ENCODE data around the gene USP6.
"Not testable (repeated sequence)": the region's sequence is repeated elsewhere in the genome, so short reads cannot be mapped to it uniquely, and the experiment has no call there.

USP6 gene

GRCh38 chr17:5122056-5122455 lies 6.2 kb downstream of the USP6 start:
- DNase-seq (ENCODE audit: low read depth in 2 of 2), result not testable (repeated sequence)

- no peak for DNase-seq (ENCODE audit: low read depth in 2 of 2)
Observed at GRCh38 chr17:5122586-5123342, 6.9 kb downstream of the USP6 start.

- DNase-seq (ENCODE audit: low read depth in 2 of 2), result no peak
Observed at GRCh38 chr17:5123343-5124124, 7.7 kb downstream of the USP6 start.

- not testable (repeated sequence) for DNase-seq (ENCODE audit: low read depth in 2 of 2)
Observed at GRCh38 chr17:5124125-5124760, 8.4 kb downstream of the USP6 start.

- not testable (repeated sequence) for DNase-seq (ENCODE audit: low read depth in 2 of 2)
Observed at GRCh38 chr17:5124896-5125295, 9.1 kb downstream of the USP6 start.

GRCh38 chr17:5126719-5127488 lies 11.1 kb downstream of the USP6 start:
- DNase-seq (ENCODE audit: low read depth in 2 of 2), result no peak

- no peak for DNase-seq (ENCODE audit: low read depth in 2 of 2)
Observed at GRCh38 chr17:5127910-5128309, 12.1 kb downstream of the USP6 start.

GRCh38 chr17:5128387-5128786 lies 12.6 kb downstream of the USP6 start:
- DNase-seq (ENCODE audit: low read depth in 2 of 2), result not testable (repeated sequence)

GRCh38 chr17:5128905-5129535 lies 13.2 kb downstream of the USP6 start:
- no peak for DNase-seq (ENCODE audit: low read depth in 2 of 2)

- not testable (repeated sequence) for DNase-seq (ENCODE audit: low read depth in 2 of 2)
Observed at GRCh38 chr17:5129770-5130169, 13.9 kb downstream of the USP6 start.

GRCh38 chr17:5130261-5130660 lies 14.4 kb downstream of the USP6 start:
- not testable (repeated sequence) for DNase-seq (ENCODE audit: low read depth in 2 of 2)

GRCh38 chr17:5130687-5131086 lies 14.9 kb downstream of the USP6 start:
- DNase-seq (ENCODE audit: low read depth in 2 of 2), result not testable (repeated sequence)

GRCh38 chr17:5131146-5131715 lies 15.4 kb downstream of the USP6 start:
- DNase-seq (ENCODE audit: low read depth in 2 of 2), result no peak

GRCh38 chr17:5131799-5132502 lies 16.1 kb downstream of the USP6 start:
- not testable (repeated sequence) for DNase-seq (ENCODE audit: low read depth in 2 of 2)

GRCh38 chr17:5132503-5133225 lies 16.8 kb downstream of the USP6 start:
- not testable (repeated sequence) for DNase-seq (ENCODE audit: low read depth in 2 of 2)

GRCh38 chr17:5133311-5133710 lies 17.5 kb downstream of the USP6 start:
- no peak for DNase-seq (ENCODE audit: low read depth in 2 of 2)

- DNase-seq (ENCODE audit: low read depth in 2 of 2), result not testable (repeated sequence)
Observed at GRCh38 chr17:5133961-5134360, 18.1 kb downstream of the USP6 start.

GRCh38 chr17:5134571-5134970 lies 18.7 kb downstream of the USP6 start:
- DNase-seq (ENCODE audit: low read depth in 2 of 2), result not testable (repeated sequence)

- DNase-seq (ENCODE audit: low read depth in 2 of 2), result not testable (repeated sequence)
Observed at GRCh38 chr17:5135131-5135712, 19.4 kb downstream of the USP6 start.

All from stimulated activated CD8-positive, alpha-beta memory T cell treated with anti-CD3 and anti-CD28 coated beads, Interleukin-15, amount 100 ng/mL, for 4 hours (primary cell).